A549 treated with CpdA at 1 μM for 4 hours (cell line): ENCODE measurements around the gene BTBD8. TPM values are rescaled to one million over a fixed set of nuclear protein-coding genes. Genes with fewer than 3 reads are reported as not detected.

ENCODE experiments used
- total RNA-seq: library from RNA; stranded (reverse); fragments of 200-300 nt; extraction: Qiagen RNA extraction; gene quantifications from 5 replicates; pipeline ENCODE4 v1.2.3, GENCODE V29; 2022; ENCODE audit warnings: low read depth

Gene BTBD8
- total RNA-seq = 0.20 to 1.1 TPM (median 0.75 TPM) in 5 replicates

DNA sequence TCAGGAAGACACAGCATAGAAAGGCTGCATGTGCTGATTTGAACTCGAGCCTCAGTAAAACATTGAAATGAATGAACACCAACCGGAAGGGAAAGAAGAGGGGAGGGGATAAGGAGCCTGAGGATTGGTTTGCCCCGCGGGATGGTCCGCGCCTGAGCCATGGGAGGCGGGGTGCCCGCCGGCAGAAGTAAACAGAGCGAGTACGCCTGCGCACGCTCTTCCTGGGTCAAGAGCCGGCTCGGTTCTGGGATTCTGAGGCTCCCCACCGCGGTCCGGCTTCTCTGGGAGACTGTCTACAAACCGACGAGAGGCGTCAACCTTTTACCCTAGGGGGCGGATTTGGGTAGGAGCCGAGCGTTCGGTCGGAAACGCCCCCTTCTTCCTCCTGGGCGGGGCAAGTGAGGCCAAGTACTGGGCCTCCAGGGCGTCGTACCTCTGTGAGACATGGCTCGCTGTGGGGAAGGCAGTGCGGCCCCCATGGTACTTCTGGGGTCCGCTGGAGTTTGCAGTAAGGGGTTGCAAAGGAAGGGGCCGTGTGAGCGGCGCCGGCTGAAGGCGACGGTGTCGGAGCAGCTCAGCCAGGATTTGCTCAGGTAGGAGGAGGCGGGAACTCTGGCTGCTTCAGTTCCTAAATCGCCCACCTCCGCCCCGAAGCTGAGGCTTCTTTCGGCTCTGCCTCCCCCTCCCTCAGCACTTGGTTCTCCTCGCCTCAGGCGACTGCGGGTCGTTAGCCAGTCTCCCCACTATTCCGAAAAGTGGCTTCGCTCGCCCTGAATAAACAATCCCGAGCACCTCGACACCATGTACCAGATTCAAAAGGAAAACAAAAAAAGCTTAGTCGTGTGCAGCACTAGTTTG is at the start of gene BTBD8:
BTBD8 (plus strand) TSS at position 218 of the 858 bp plus-strand sequence; CDS start at position 445, 227 bp downstream.

DNA sequence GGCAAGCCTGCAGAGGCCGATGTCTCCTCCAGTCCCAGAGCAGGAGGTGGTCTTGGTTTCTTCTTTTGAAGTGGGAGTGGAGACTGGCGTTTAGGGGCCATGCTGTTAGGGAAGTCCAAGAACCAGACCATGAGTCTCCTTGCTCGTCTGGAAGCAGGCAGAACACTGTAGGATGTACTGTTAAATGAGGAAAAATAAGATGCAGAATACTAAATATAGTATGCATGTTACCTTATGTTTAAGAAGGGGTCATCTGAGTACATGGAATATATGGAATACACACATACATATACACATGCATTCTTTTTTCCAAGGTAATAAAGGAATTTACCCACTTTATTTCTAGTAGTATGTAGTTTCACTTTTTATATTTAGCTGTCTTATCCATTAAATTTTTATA is 4.8 kb upstream of the BTBD8 start, which contains the start of gene SETSIP:
SETSIP (minus strand) TSS at position 101 of the 400 bp plus-strand sequence; CDS start at position 101, 0 bp downstream.

DNA sequence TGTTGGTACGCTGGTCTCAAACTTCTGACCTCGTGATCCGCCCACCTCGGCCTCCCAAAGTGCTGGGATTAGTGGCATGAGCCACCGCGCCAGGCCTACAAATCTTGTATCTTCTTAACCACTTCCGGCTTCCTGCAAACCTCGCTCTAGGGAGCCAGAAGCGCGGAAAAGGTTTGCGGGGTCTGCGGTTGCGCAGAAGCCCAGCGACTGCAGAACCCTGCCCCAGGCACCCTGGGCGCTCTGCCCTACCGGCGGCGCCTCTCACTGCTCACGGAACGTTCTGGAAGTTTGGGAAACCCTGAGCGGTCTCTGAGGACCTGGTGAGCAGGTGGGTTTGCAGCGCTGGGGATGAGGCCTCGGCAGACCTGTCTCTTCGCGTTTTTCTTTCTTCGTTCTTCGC is 137.6 kb downstream of the BTBD8 start, which contains the start of gene C1orf146:
C1orf146 (plus strand) TSS at position 195 of the 400 bp plus-strand sequence. CDS start 13,506 bp downstream, outside the sequence.

Other genes with a start within 250 kb of the BTBD8 start
- gene TGFBR3, start 194.2 kb upstream of the BTBD8 start, total RNA-seq = 3.0 to 3.6 TPM (median 3.1 TPM) in 5 replicates
- gene BRDT, start 130.9 kb upstream of the BTBD8 start, total RNA-seq = not detected in 5 replicates
- gene EPHX4, start 50.4 kb upstream of the BTBD8 start, total RNA-seq = 0.50 to 0.85 TPM (median 0.59 TPM) in 5 replicates
- gene SETSIP, start 4.9 kb upstream of the BTBD8 start, total RNA-seq = 0.06 TPM in 1 of 5 replicates, not detected in the others
- gene C1orf146, start 137.6 kb downstream of the BTBD8 start, total RNA-seq = not detected in 5 replicates
- 6.6 to 8.0 TPM (median 7.1 TPM) in 5 replicates for gene GLMN, start 218.6 kb downstream of the BTBD8 start, total RNA-seq
- 10.9 to 12.3 TPM (median 11.1 TPM) in 5 replicates for gene RPAP2, start 218.7 kb downstream of the BTBD8 start, total RNA-seq